Measurements from ENCODE around the gene SNCAIP.

The SNCAIP gene

GRCh38 chr5:122426301-122426700 is 114.3 kb downstream of the SNCAIP start:
- no peak for DNase-seq (ENCODE audit: low read depth in 2 of 2)

GRCh38 chr5:122427621-122428020 is 115.6 kb downstream of the SNCAIP start:
- no peak for DNase-seq (ENCODE audit: low read depth in 2 of 2)

- no peak for DNase-seq (ENCODE audit: low read depth in 2 of 2)
Observed at GRCh38 chr5:122429545-122430318, 117.7 kb downstream of the SNCAIP start.

GRCh38 chr5:122430319-122430586 is 118.2 kb downstream of the SNCAIP start:
- DNase-seq (ENCODE audit: low read depth in 2 of 2), result no peak

- no peak for DNase-seq (ENCODE audit: low read depth in 2 of 2)
Observed at GRCh38 chr5:122431298-122431697, 119.3 kb downstream of the SNCAIP start.

GRCh38 chr5:122434205-122434970 is 122.4 kb downstream of the SNCAIP start:
- DNase-seq (ENCODE audit: low read depth in 2 of 2), result no peak

GRCh38 chr5:122435234-122435633 is 123.2 kb downstream of the SNCAIP start:
- no peak for DNase-seq (ENCODE audit: low read depth in 2 of 2)

- DNase-seq (ENCODE audit: low read depth in 2 of 2), result no peak
Observed at GRCh38 chr5:122435761-122436160, 123.7 kb downstream of the SNCAIP start.

- DNase-seq (ENCODE audit: low read depth in 2 of 2), result no peak
Observed at GRCh38 chr5:122436615-122437014, 124.6 kb downstream of the SNCAIP start.

GRCh38 chr5:122439645-122440044 is 127.6 kb downstream of the SNCAIP start:
- DNase-seq (ENCODE audit: low read depth in 2 of 2), result no peak

- DNase-seq (ENCODE audit: low read depth in 2 of 2), result no peak
Observed at GRCh38 chr5:122442938-122443337, 130.9 kb downstream of the SNCAIP start.

- no peak for DNase-seq (ENCODE audit: low read depth in 2 of 2)
Observed at GRCh38 chr5:122444411-122444810, 132.4 kb downstream of the SNCAIP start.

GRCh38 chr5:122445070-122445469 is 133.0 kb downstream of the SNCAIP start:
- no peak for DNase-seq (ENCODE audit: low read depth in 2 of 2)

GRCh38 chr5:122447072-122447471 is 135.0 kb downstream of the SNCAIP start:
- DNase-seq (ENCODE audit: low read depth in 2 of 2), result no peak

GRCh38 chr5:122447879-122448278 is 135.8 kb downstream of the SNCAIP start:
- DNase-seq (ENCODE audit: low read depth in 2 of 2), result no peak

- DNase-seq (ENCODE audit: low read depth in 2 of 2), result no peak
Observed at GRCh38 chr5:122454541-122454940, 142.5 kb downstream of the SNCAIP start.

GRCh38 chr5:122455939-122456338 is 143.9 kb downstream of the SNCAIP start:
- no peak for DNase-seq (ENCODE audit: low read depth in 2 of 2)

- DNase-seq (ENCODE audit: low read depth in 2 of 2), result no peak
Observed at GRCh38 chr5:122457178-122457826, 145.3 kb downstream of the SNCAIP start.

- no peak for DNase-seq (ENCODE audit: low read depth in 2 of 2)
Observed at GRCh38 chr5:122458278-122458872, 146.3 kb downstream of the SNCAIP start.

- no peak for DNase-seq (ENCODE audit: low read depth in 2 of 2)
Observed at GRCh38 chr5:122462486-122462885, 150.4 kb downstream of the SNCAIP start.

- DNase-seq (ENCODE audit: low read depth in 2 of 2), result no peak
Observed at GRCh38 chr5:122463221-122463620, 151.2 kb downstream of the SNCAIP start.

GRCh38 chr5:122464191-122464590 is 152.2 kb downstream of the SNCAIP start:
- DNase-seq (ENCODE audit: low read depth in 2 of 2), result no peak
